BLaER1 (cell line): ENCODE data around the gene TTLL7.

Experiments used
- H3K27ac ChIP-seq: shearing (Covaris generic); formaldehyde crosslinking; 2 replicates; pipeline ENCODE4 v1.8.1; 2022
- H3K27me3 ChIP-seq: shearing (Covaris generic); formaldehyde crosslinking; 2 replicates; pipeline ENCODE4 v1.8.1; 2022
- H3K36me3 ChIP-seq: shearing (Covaris generic); formaldehyde crosslinking; 2 replicates; pipeline ENCODE4 v1.8.1; 2022
- H3K4me1 ChIP-seq: shearing (Covaris generic); formaldehyde crosslinking; 2 replicates; pipeline ENCODE4 v1.8.1; 2022
- H3K4me2 ChIP-seq: shearing (Covaris generic); formaldehyde crosslinking; 2 replicates; pipeline ENCODE4 v1.8.1; 2022
- H3K4me3 ChIP-seq: shearing (Covaris generic); formaldehyde crosslinking; 2 replicates; pipeline ENCODE4 v1.8.1; 2022
- H3K9ac ChIP-seq: shearing (Covaris generic); formaldehyde crosslinking; 2 replicates; pipeline ENCODE4 v1.8.1; 2022
- H3K9me3 ChIP-seq: shearing (Covaris generic); formaldehyde crosslinking; 2 replicates; pipeline ENCODE4 v1.8.1; 2022
- H4K20me1 ChIP-seq: shearing (Covaris generic); formaldehyde crosslinking; 2 replicates; pipeline ENCODE4 v1.8.1; 2022
- Cebpa-rat ChIP-seq: shearing (Covaris generic); IDR thresholded peaks from 2 replicates; pipeline ENCODE4 v1.8.1; 2022

The TTLL7 gene

GRCh38 chr1:83998498-83999315 is at the start of gene TTLL7:
Gene TTLL7, minus strand, starts transcription at chr1:83999132. Its CDS starts 46,921 bp downstream, at chr1:83952211.
- Histone ChIP-seq H3K4me2 (no peak within 1 kb of the TSS), H3K27me3 (no peaks in the 10 kb centered on the region), H3K36me3 (no peaks in the 10 kb centered on the region), H3K9ac (no peak within 1 kb of the TSS), H3K9me3 (peaks cover 13% of the 10 kb centered on the region), H4K20me1 (no peaks in the 10 kb centered on the region), H3K27ac (no peak within 1 kb of the TSS), H3K4me1 (no peaks in the 10 kb centered on the region), H3K4me3 (no peak within 1 kb of the TSS)
- TF ChIP-seq Cebpa-rat, result no peak

DNA sequence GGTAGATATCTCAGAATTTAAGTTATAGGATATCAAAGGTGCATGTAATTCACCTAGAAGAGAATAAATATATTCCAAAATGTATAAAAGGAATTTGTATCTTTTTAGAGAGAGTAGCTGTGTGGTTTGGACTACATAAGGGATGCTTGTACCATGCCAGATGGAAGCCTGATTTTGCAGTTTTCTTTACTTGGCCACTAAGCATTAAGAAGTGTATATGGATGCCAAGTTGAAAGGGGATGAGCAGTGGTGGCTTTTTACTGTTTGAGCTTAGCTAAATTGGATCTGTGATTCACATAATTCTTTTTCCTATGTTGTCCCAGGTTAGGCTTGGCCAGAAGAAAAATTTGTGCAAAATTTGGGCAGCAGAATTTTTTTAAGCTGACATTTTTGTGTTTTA is 43.5 kb upstream of the TTLL7 start:
- no peak overlapping the region for H3K4me2 ChIP-seq

DNA sequence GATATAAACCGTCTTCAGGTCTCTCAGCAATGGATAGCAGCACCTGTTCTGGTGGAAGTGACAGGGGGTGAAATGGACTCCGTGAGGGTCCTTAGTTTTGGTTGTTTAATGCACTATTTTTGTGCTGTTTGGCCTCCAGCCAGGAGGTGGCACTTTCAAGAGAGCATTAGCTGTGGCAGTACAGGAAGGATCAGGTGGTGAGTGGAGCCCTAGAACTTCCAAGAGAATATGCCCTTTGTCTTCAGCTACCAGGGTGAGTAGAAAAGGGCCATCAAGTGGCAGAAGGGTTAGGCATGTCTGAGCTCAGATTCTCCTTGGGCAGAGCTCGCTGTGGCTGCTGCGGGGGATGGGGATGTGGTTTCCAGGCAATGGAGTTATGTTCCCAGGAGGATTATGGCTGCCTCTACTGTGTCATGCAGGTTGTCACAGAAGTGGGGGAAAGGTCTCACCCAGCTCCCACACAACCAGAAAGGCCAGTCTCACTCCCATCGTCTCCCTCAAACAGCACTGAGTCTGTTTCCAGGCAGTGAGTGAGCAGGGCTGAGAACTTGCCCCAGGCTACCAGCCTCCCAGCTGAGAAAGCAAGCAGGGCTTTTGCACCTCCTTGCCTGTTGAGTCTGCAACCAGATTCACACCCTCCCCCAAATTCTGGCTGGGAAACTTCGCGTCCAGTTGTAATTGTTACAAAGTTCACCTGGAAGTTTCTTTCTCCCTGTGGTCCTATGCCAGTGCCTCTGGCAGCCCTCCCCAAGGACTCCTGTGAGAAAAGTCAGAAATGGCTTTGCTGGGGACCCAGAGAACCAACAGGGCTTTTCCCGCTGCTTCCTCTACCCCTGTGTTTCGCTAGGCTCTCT is 39.1 kb upstream of the TTLL7 start:
- TF ChIP-seq Cebpa-rat, result no peak
- Histone ChIP-seq H4K20me1 (no peaks in the 10 kb centered on the region), H3K9me3 (no peaks in the 10 kb centered on the region), H3K4me2 (no peak overlapping the region), H3K9ac (no peak overlapping the region), H3K4me1 (0 out of 2 replicates have a peak, but pooled peaks cover 5% of the 10 kb centered on the region), H3K27me3 (no peaks in the 10 kb centered on the region), H3K36me3 (no peaks in the 10 kb centered on the region), H3K4me3 (no peak overlapping the region), H3K27ac (no peak overlapping the region)

More for the DNA sequence above, 43.5 kb upstream of the TTLL7 start:
- Histone ChIP-seq H3K4me1 (0 out of 2 replicates have a peak, but pooled peaks cover 5% of the 10 kb centered on the region), H3K9ac (no peak overlapping the region), H4K20me1 (no peaks in the 10 kb centered on the region), H3K36me3 (no peaks in the 10 kb centered on the region), H3K27ac (no peak overlapping the region), H3K4me3 (no peak overlapping the region), H3K27me3 (no peaks in the 10 kb centered on the region), H3K9me3 (no peaks in the 10 kb centered on the region)
- no peak for TF ChIP-seq Cebpa-rat

GRCh38 chr1:84031802-84032327 is 32.9 kb upstream of the TTLL7 start:
- Histone ChIP-seq H3K9me3 (no peaks in the 10 kb centered on the region), H3K9ac (no peak overlapping the region), H3K4me2 (no peak overlapping the region), H3K27me3 (no peaks in the 10 kb centered on the region), H3K4me3 (no peak overlapping the region), H3K27ac (no peak overlapping the region), H3K36me3 (no peaks in the 10 kb centered on the region), H4K20me1 (no peaks in the 10 kb centered on the region), H3K4me1 (no peaks in the 10 kb centered on the region)
- no peak for TF ChIP-seq Cebpa-rat

DNA sequence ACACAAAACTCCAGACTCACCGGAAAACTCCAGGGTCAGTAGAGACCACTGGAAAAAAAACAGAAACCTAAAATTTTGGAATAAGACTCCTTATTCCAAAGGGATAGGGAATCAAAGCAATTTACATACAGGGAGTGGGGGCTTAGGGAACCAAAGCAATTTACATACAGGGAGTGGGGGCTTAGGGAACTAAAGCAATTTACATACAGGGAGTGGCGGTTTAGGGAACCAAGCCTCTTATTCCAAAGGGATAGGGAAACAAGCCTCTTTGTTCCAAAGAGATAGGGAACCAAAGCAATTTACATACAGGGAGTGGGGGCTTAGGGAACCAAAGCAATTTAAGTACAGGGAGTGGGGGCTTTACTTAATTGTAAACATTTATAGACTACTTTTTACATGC is 28.4 kb upstream of the TTLL7 start:
- H3K27me3 ChIP-seq, result no peaks in the 10 kb centered on the region
- no peak overlapping the region for H3K9ac ChIP-seq
- H4K20me1 ChIP-seq, result no peaks in the 10 kb centered on the region
- no peak overlapping the region for H3K4me2 ChIP-seq
- no peaks in the 10 kb centered on the region for H3K36me3 ChIP-seq
- H3K4me1 ChIP-seq, result no peaks in the 10 kb centered on the region
- H3K4me3 ChIP-seq, result no peak overlapping the region
- no peak overlapping the region for H3K27ac ChIP-seq
- H3K9me3 ChIP-seq, result no peaks in the 10 kb centered on the region
- TF ChIP-seq Cebpa-rat, result no peak

DNA sequence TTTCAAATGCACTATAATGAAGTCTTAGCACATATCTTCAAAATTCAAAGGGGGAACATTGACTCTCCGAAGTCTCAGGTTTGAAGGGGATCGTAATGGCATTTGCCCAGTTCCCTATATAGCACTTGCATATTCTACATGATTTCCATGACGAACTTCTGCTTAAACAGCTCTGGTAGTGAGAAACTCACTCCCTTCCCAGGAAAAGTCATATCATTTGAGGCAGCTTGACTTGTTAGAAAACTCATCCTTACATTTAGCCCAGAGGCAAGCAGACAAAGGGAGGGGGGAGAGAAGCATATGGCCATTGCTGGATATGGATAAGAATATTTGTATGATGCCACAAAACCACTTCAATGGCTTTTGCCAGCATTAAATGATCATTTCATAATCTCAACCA is 27.0 kb upstream of the TTLL7 start:
- Histone ChIP-seq H3K4me1 (no peaks in the 10 kb centered on the region), H3K9me3 (peaks cover 7% of the 10 kb centered on the region; the same call in 1 of the 2 replicates), H4K20me1 (no peaks in the 10 kb centered on the region), H3K27me3 (no peaks in the 10 kb centered on the region), H3K9ac (no peak overlapping the region), H3K4me2 (no peak overlapping the region), H3K4me3 (no peak overlapping the region), H3K36me3 (no peaks in the 10 kb centered on the region), H3K27ac (no peak overlapping the region)
- TF ChIP-seq Cebpa-rat, result no peak

DNA sequence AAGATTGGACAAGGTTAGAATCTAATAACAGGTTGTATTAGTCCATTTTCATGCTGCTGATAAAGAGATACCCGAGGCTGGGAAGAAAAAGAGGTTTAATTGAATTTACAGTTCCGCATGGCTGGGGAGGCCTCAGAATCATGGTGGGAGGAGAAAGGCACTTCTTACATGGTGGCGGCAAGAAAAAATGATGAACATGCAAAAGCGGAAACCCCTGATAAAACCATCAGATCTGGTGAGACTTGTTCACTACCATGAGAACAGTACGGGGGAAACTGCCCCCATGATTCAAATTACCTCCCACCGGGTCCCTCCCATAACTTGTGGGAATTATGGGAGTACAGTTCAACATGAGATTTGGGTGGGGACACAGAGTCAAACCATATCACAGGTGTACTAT is 22.9 kb upstream of the TTLL7 start:
- H3K36me3 ChIP-seq, result no peaks in the 10 kb centered on the region
- no peak overlapping the region for H3K9ac ChIP-seq
- H3K27ac ChIP-seq, result no peak overlapping the region
- no peak overlapping the region for H3K4me3 ChIP-seq
- peaks cover 7% of the 10 kb centered on the region; the same call in 1 of the 2 replicates for H3K9me3 ChIP-seq
- no peaks in the 10 kb centered on the region for H3K27me3 ChIP-seq
- no peak overlapping the region for H3K4me2 ChIP-seq
- H4K20me1 ChIP-seq, result no peaks in the 10 kb centered on the region
- TF ChIP-seq Cebpa-rat, result no peak
- H3K4me1 ChIP-seq, result no peaks in the 10 kb centered on the region

DNA sequence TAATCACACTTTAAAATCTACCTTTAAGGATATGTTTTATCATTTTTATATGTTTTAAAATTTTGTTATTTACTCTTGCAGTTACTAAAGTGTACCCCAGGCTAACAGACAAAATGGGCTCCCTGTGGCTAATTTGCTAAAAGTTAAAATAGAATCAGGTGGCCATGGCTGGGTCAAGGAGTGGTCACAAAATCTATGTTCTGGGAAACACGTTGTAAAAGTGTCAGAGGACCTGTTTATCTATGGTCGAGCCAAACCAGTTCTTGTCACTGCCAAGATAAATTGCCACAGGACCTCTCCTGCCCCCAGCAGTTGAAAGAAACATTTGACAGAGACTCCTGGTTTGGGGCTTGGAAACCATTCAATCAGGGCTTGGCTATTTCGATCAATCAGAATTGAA is 21.2 kb upstream of the TTLL7 start:
- no peaks in the 10 kb centered on the region for H3K4me1 ChIP-seq
- H3K27ac ChIP-seq, result no peak overlapping the region
- H3K36me3 ChIP-seq, result no peaks in the 10 kb centered on the region
- no peak overlapping the region for H3K4me2 ChIP-seq
- H3K9ac ChIP-seq, result no peak overlapping the region
- no peaks in the 10 kb centered on the region for H4K20me1 ChIP-seq
- TF ChIP-seq Cebpa-rat, result no peak
- H3K9me3 ChIP-seq, result peaks cover 7% of the 10 kb centered on the region; the same call in 1 of the 2 replicates
- no peak overlapping the region for H3K4me3 ChIP-seq
- H3K27me3 ChIP-seq, result no peaks in the 10 kb centered on the region

DNA sequence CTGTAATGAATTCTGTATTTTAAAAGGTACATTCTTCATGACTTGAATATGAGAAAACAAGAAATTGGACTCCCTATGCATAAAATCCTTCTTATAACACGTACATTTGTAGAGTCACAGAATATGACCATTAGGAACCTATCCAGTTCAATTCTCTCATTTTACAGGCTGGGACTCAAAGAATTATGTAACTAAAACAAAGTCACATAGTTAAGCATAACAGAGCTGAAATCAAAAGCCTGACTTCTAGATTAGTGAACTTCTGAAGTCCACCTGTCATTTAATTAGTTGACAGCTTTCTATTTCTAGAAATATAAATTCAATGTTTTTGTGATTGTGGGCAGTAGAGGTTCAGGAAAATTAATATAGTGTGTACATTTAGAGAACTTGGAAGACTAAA is 20.3 kb upstream of the TTLL7 start:
- Histone ChIP-seq H3K27me3 (no peaks in the 10 kb centered on the region), H3K9ac (no peak overlapping the region), H3K4me2 (no peak overlapping the region), H3K36me3 (no peaks in the 10 kb centered on the region), H3K9me3 (peaks cover 7% of the 10 kb centered on the region; the same call in 1 of the 2 replicates), H3K27ac (no peak overlapping the region), H3K4me3 (no peak overlapping the region), H4K20me1 (no peaks in the 10 kb centered on the region), H3K4me1 (no peaks in the 10 kb centered on the region)
- no peak for TF ChIP-seq Cebpa-rat

DNA sequence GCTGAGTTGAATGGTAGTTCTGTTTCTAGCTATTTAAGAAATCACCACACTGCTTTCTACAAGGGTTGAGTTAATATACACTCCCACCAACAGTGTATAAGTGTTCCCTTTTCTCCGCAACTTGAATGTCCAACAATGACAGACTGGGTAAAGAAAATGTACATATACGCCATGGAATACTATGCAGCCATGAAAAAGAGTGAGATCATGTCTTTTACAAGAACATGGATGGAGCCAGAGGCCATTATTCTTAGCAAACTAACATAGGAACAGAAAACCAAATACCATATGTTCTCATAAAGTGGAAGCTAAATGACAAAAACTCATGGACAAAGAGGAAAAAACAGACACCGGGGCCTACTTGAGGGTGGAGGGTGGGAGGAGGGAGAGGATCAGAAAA is 14.8 kb upstream of the TTLL7 start:
- no peak overlapping the region for H3K27ac ChIP-seq
- no peaks in the 10 kb centered on the region for H3K27me3 ChIP-seq
- TF ChIP-seq Cebpa-rat, result no peak

More for the DNA sequence above, 14.8 kb upstream of the TTLL7 start:
- Histone ChIP-seq H3K36me3 (no peaks in the 10 kb centered on the region), H3K4me1 (no peaks in the 10 kb centered on the region), H4K20me1 (no peaks in the 10 kb centered on the region), H3K4me3 (no peak overlapping the region), H3K9me3 (no peaks in the 10 kb centered on the region), H3K4me2 (no peak overlapping the region), H3K9ac (no peak overlapping the region)
